MM.1S (cell line): ENCODE measurements around the gene CATSPERD.

Experiments used
- CTCF ChIP-seq: fragments of 300-600 bp; sonication (generic); IDR thresholded peaks from 2 replicates; pipeline ENCODE4 v1.5.1; 2016; ENCODE audit warnings: antibody characterized with exemption, low read length, mixed read lengths
- EZH2 ChIP-seq: fragments of 300-600 bp; sonication (generic); optimal IDR thresholded peaks from 2 replicates; pipeline ENCODE3; 2017; ENCODE audit warnings: low read depth, mild to moderate bottlenecking, antibody characterized with exemption, low read length, mixed read lengths
- EZH2phosphoT487 ChIP-seq: fragments of 300-600 bp; sonication (generic); IDR thresholded peaks from 2 replicates; pipeline ENCODE4 v1.6.1; 2018; ENCODE audit warnings: antibody characterized with exemption, low read length

- TF ChIP-seq CTCF = no peak
- TF ChIP-seq EZH2phosphoT487 = no peak
- no peak for TF ChIP-seq EZH2
Observed at GRCh38 chr19:5811117-5811516, 90.7 kb downstream of the CATSPERD start.
